GM12873 (cell line): ENCODE results near the gene CRABP2.

Experiments
- TF ChIP-seq, protein P1 (sequence below): IDR thresholded peaks from 2 replicates; pipeline ENCODE4 v1.5.1; 2012; ENCODE audit warnings: low read depth, mild to moderate bottlenecking, moderate library complexity, low read length, control low read depth; ENCODE audit not compliant: insufficient read depth; ENCODE audit errors: missing control alignments

Gene CRABP2

DNA sequence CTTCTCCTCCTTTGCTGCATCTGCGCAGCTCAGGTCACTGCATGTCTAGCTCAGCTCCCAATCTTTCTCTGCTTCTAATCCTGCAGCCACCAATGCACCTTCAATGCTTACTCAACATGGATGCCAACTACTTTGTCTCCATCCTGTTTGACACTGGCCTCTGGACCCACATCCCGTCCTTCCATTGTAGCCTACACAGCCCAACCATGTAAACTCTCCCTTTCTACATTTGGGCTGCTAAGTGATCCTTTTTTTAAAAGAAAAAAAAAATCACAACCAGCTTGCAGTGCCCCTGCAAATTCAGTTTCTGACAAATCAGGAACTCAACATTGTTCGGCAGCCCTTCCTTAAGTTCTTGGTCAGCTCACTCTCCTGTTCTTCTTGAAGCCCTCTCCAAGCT is 9.4 kb upstream of the CRABP2 start:
- TF ChIP-seq, protein P1, sequence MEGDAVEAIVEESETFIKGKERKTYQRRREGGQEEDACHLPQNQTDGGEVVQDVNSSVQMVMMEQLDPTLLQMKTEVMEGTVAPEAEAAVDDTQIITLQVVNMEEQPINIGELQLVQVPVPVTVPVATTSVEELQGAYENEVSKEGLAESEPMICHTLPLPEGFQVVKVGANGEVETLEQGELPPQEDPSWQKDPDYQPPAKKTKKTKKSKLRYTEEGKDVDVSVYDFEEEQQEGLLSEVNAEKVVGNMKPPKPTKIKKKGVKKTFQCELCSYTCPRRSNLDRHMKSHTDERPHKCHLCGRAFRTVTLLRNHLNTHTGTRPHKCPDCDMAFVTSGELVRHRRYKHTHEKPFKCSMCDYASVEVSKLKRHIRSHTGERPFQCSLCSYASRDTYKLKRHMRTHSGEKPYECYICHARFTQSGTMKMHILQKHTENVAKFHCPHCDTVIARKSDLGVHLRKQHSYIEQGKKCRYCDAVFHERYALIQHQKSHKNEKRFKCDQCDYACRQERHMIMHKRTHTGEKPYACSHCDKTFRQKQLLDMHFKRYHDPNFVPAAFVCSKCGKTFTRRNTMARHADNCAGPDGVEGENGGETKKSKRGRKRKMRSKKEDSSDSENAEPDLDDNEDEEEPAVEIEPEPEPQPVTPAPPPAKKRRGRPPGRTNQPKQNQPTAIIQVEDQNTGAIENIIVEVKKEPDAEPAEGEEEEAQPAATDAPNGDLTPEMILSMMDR = no peak

DNA sequence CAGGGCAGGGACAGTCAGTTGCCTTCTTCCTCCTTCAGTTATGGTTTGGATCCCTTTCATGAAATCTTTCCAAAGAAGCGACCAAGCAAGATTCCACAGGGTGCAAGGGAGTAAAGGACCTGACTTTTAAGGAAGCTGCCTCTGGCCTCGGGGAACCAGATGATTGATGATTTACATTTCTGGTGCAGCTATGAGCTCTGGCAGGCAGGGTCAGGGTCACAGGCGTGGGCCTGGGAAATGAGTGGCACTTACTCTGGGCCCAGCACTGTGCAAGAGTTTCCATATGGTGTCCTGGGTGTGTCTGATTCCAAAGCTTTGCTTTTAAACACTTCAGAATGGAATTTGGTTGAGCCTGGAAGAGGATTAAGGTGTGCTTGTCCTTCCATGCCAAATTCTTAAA is 7.2 kb upstream of the CRABP2 start:
- TF ChIP-seq, protein P1 = no peak

DNA sequence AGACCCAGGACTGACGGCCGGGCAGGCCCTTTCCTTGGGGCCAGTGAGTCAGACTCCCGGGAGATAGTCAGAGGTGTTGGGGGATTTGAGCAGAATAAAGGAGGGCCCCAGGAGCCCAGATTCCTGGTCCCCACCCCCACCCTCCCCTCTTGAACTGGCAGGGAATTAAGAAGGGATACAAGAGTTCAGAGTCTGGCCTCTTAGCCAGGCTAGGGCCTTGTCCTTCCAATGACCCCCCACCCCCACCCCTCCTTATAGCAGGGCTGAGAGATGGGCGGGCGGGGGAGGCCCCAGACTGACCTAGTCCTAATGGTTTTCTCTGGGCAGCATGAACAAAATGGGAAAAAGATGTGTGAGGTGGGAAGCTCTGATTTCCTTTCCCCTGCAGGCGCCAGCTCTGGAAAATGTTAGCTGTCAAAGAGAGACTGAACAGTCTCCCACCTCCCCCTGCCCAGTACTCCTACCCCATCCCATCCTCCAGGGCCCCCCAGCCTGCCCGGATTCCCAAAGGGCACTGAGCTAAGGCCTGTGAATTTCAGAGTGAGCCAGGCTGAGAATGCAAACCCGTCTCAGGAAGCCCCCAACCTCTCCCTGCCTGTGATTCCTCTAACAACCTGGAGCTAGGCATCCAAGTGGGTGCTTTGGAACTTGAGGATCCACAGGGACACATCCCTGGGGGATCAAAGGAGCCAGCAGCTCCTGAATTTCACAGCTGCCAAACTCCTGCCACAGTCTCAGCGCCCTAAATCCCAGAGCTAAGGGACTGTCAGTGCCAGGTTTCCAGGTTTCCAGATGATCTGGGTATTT is 5.8 kb upstream of the CRABP2 start:
- TF ChIP-seq, protein P1 = no peak

DNA sequence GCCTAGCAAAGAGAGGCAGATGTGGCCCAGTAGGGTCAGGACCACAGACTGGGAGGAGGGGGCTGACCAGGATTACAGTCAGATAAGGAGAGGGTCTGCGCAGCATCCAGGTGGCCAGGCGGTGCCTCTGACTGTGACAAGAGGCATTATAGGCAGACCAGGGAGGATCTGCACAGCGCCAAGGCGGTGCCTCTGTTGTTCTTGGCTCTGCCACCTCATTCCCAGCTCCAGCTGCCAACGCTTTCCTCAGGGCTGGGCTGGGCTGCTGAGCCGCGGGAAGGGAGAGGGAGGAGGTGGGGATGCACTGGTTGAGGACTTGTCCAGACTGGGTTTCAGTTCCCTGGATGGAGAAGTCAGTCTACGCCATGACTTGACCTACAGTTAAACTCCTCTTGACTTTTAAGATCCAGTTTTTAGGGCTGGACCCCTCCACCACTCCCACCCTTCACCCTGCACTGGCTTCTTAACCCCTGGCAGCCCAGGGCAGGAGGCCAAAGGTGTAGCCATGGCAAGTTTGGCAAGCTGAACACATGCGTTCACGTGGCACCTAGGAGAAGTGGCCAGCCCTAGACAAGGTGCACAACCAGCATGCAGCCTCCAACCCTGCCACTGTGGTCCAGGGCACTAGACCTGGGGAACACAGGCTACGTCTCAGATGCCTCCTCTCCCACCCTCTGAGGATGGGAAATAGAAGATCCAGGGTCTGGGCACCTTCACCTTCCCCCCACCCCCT is 4.5 kb upstream of the CRABP2 start:
- TF ChIP-seq, protein P1 = no peak

DNA sequence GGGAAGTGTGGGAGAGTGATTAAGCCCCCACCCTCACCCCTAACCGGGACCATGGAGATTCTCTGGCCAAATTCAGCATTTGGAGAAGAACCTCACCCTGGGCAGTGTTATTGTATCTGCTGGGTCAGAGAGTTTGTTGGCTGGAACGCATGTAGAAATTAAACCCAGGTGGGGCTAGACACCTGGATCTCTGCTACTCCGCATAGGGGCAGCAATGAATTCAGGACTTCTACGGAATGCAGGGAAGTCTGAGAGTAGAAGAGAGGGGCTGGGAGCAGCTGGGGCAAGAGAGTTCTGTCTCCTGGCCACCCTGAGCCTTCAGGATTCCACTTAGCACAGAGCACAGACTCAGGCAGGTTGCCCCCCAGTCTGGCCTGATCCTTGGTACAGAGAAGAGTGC is 3.6 kb upstream of the CRABP2 start:
- TF ChIP-seq, protein P1 = no peak

DNA sequence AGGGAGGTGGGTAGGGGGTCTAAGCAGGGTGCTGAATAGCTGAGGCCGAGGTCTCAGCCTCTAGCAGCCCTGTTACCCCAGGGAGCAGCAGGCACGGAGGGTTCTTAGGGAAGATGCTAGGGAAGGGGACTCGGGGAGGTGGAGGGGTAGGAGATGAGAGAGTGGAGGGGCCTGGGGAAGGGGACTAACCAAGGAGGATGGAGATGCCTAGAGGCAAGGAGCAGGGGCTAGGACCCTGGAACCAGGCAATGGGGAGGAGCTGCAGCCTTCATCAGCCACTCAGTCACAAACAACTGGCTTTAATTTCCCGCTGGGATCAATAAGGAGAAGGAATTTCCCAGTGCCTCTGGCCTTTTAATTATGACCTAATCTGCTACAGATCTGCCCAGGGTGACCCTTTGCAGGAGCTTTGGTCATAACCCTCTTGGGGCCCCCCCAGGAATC is 2.9 kb upstream of the CRABP2 start:
- TF ChIP-seq, protein P1 = no peak

DNA sequence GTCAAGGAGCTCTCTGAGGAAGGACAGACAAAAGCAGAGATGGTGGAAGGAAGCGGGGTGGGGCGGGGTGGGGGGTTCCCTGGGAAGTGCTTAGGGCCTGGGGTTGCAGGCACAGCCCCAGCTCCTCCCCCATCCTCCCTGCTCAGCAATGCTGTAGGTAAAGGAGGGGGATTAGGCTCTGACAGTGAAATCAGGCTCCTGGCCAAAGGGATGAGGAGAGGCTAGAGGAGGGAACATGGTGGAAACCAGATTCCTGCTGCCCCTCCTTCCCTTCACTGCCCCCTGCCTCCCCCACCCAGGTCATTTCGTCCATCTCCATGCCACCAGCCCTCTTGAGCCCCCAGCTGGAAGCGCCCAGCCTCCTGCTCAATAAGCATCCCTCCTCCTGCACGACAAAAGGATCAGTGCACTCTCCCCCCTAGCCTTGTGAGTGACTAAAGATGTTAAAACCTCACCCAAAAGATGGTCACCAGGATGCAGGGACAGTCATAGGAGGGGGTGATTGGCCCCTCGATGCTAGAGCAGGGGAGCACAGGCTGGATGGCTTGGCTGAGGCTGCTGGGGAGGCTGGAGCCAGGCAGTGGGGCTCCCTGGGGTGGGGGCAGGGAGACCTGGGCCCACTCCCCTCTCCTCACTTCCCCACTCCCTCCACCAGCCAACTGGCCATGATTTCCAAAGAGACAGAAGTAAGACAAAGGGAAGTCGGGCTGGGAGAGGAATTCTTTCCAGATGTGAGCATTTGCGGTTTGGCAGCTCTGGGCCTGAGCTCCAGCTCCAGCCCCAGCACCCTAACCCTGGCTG is 2.2 kb upstream of the CRABP2 start:
- TF ChIP-seq, protein P1 = no peak
